Activated T-helper 17 cell treated with anti-CD3 and anti-CD28 coated beads, Interleukin-2, amount 50 U/mL, for 72 hours (primary cell): ENCODE results near the gene ARHGEF11. TPM values are rescaled to one million over a fixed set of nuclear protein-coding genes. Genes with fewer than 3 reads are reported as not detected.

ENCODE experiments used
- ATAC-seq: fragments of 150-1000 bp; cut with Tn5 transposase; replicated peaks from 2 replicates; pipeline ENCODE4 v1.10.0; 2021; ENCODE audit warnings: mild to moderate bottlenecking, moderate library complexity
- H3K27ac Mint-ChIP-seq: one replicate; pipeline ENCODE4 v1.8.0; 2022; ENCODE audit warnings: mixed read lengths
- H3K27me3 Mint-ChIP-seq: one replicate; pipeline ENCODE4 v1.8.0; 2022; ENCODE audit warnings: mixed read lengths
- H3K36me3 Mint-ChIP-seq: one replicate; pipeline ENCODE4 v1.8.0; 2022; ENCODE audit warnings: low read depth, mild to moderate bottlenecking, mixed read lengths
- H3K4me1 Mint-ChIP-seq: one replicate; pipeline ENCODE4 v1.8.0; 2022; ENCODE audit warnings: mixed read lengths
- H3K4me3 Mint-ChIP-seq: one replicate; pipeline ENCODE4 v1.8.0; 2022; ENCODE audit warnings: mild to moderate bottlenecking, mixed read lengths
- H3K9me3 Mint-ChIP-seq: one replicate; pipeline ENCODE4 v1.8.0; 2022; ENCODE audit warnings: mixed read lengths
- total RNA-seq, 2 donors: library from RNA; stranded (reverse); gene quantifications; one replicate each; pipeline ENCODE4 v1.2.3, GENCODE V29; 2022

The ARHGEF11 gene
- total RNA-seq, 2 donors from 2014 or later: 4.1 to 4.7 TPM

- Mint-ChIP-seq H3K4me3 (no peak overlapping the region), H3K9me3 (no peaks in the 10 kb centered on the region), H3K4me1 (no peaks in the 10 kb centered on the region), H3K36me3 (peaks cover 36% of the 10 kb centered on the region), H3K27ac (no peak overlapping the region), H3K27me3 (no peaks in the 10 kb centered on the region)
- no peak for ATAC-seq
These were observed 101.8 kb downstream of the ARHGEF11 start for GRCh38 chr1:156943756-156944155.

GRCh38 chr1:156942576-156942975 is 103.0 kb downstream of the ARHGEF11 start:
- Mint-ChIP-seq H3K36me3 (peaks cover 36% of the 10 kb centered on the region), H3K9me3 (no peaks in the 10 kb centered on the region), H3K27me3 (no peaks in the 10 kb centered on the region), H3K4me1 (no peaks in the 10 kb centered on the region), H3K27ac (no peak overlapping the region), H3K4me3 (no peak overlapping the region)
- ATAC-seq: no peak

- H3K27me3 Mint-ChIP-seq: no peaks in the 10 kb centered on the region
- H3K4me3 Mint-ChIP-seq: no peak overlapping the region
These were observed 103.4 kb downstream of the ARHGEF11 start for GRCh38 chr1:156942176-156942575.

GRCh38 chr1:156941675-156942074 is 103.9 kb downstream of the ARHGEF11 start:
- Mint-ChIP-seq H3K9me3 (no peaks in the 10 kb centered on the region), H3K27me3 (no peaks in the 10 kb centered on the region), H3K4me1 (no peaks in the 10 kb centered on the region), H3K27ac (no peak overlapping the region), H3K4me3 (no peak overlapping the region), H3K36me3 (peaks cover 36% of the 10 kb centered on the region)
- ATAC-seq: no peak

More at GRCh38 chr1:156942176-156942575, 103.4 kb downstream of the ARHGEF11 start:
- Mint-ChIP-seq H3K4me1 (no peaks in the 10 kb centered on the region), H3K27ac (no peak overlapping the region), H3K36me3 (peaks cover 36% of the 10 kb centered on the region), H3K9me3 (no peaks in the 10 kb centered on the region)
- ATAC-seq: no peak

- no peak overlapping the region for H3K27ac Mint-ChIP-seq
- no peak overlapping the region for H3K4me3 Mint-ChIP-seq
- peaks cover 23% of the 10 kb centered on the region for H3K36me3 Mint-ChIP-seq
- H3K4me1 Mint-ChIP-seq: no peaks in the 10 kb centered on the region
- no peaks in the 10 kb centered on the region for H3K9me3 Mint-ChIP-seq
- H3K27me3 Mint-ChIP-seq: no peaks in the 10 kb centered on the region
- ATAC-seq: no peak
These were observed 105.7 kb downstream of the ARHGEF11 start for GRCh38 chr1:156939786-156940334.

- Mint-ChIP-seq H3K27me3 (peaks cover 1% of the 10 kb centered on the region), H3K36me3 (peaks cover 23% of the 10 kb centered on the region), H3K4me1 (no peaks in the 10 kb centered on the region), H3K9me3 (no peaks in the 10 kb centered on the region), H3K27ac (no peak overlapping the region), H3K4me3 (no peak overlapping the region)
- no peak for ATAC-seq
These were observed 106.7 kb downstream of the ARHGEF11 start for GRCh38 chr1:156938813-156939212.

- peaks cover 16% of the 10 kb centered on the region for H3K36me3 Mint-ChIP-seq
- peak overlapping the region; percentile 57 for H3K27ac Mint-ChIP-seq
- peaks cover 3% of the 10 kb centered on the region for H3K27me3 Mint-ChIP-seq
- H3K4me3 Mint-ChIP-seq: no peak overlapping the region
- H3K9me3 Mint-ChIP-seq: no peaks in the 10 kb centered on the region
- ATAC-seq: no peak
- no peaks in the 10 kb centered on the region for H3K4me1 Mint-ChIP-seq
These were observed 107.7 kb downstream of the ARHGEF11 start for GRCh38 chr1:156937883-156938282.

- H3K9me3 Mint-ChIP-seq: no peaks in the 10 kb centered on the region
- H3K27me3 Mint-ChIP-seq: peaks cover 8% of the 10 kb centered on the region
- H3K4me3 Mint-ChIP-seq: no peak overlapping the region
- H3K27ac Mint-ChIP-seq: no peak overlapping the region
- no peak for ATAC-seq
- H3K36me3 Mint-ChIP-seq: peaks cover 8% of the 10 kb centered on the region
- H3K4me1 Mint-ChIP-seq: no peaks in the 10 kb centered on the region
These were observed 108.8 kb downstream of the ARHGEF11 start for GRCh38 chr1:156936721-156937220.

- H3K4me1 Mint-ChIP-seq: no peaks in the 10 kb centered on the region
These were observed 109.4 kb downstream of the ARHGEF11 start for GRCh38 chr1:156936191-156936590.

GRCh38 chr1:156935505-156936128 is 109.9 kb downstream of the ARHGEF11 start:
- H3K4me1 Mint-ChIP-seq: no peaks in the 10 kb centered on the region
- no peak overlapping the region for H3K4me3 Mint-ChIP-seq
- H3K27ac Mint-ChIP-seq: no peak overlapping the region
- H3K36me3 Mint-ChIP-seq: no peaks in the 10 kb centered on the region
- peaks cover 18% of the 10 kb centered on the region for H3K27me3 Mint-ChIP-seq
- H3K9me3 Mint-ChIP-seq: no peaks in the 10 kb centered on the region
- no peak for ATAC-seq

More at GRCh38 chr1:156936191-156936590, 109.4 kb downstream of the ARHGEF11 start:
- no peak for ATAC-seq
- Mint-ChIP-seq H3K36me3 (peaks cover 5% of the 10 kb centered on the region), H3K4me3 (no peak overlapping the region), H3K27me3 (peaks cover 12% of the 10 kb centered on the region), H3K9me3 (no peaks in the 10 kb centered on the region), H3K27ac (no peak overlapping the region)

- H3K4me3 Mint-ChIP-seq: no peak overlapping the region
- H3K27ac Mint-ChIP-seq: no peak overlapping the region
- no peaks in the 10 kb centered on the region for H3K4me1 Mint-ChIP-seq
- ATAC-seq: no peak
- H3K36me3 Mint-ChIP-seq: no peaks in the 10 kb centered on the region
- H3K9me3 Mint-ChIP-seq: no peaks in the 10 kb centered on the region
- peaks cover 34% of the 10 kb centered on the region for H3K27me3 Mint-ChIP-seq
These were observed 112.4 kb downstream of the ARHGEF11 start for GRCh38 chr1:156933136-156933535.

- H3K4me1 Mint-ChIP-seq: no peaks in the 10 kb centered on the region
- H3K4me3 Mint-ChIP-seq: no peak overlapping the region
- no peaks in the 10 kb centered on the region for H3K36me3 Mint-ChIP-seq
- H3K9me3 Mint-ChIP-seq: no peaks in the 10 kb centered on the region
- no peak overlapping the region for H3K27ac Mint-ChIP-seq
- no peak for ATAC-seq
- peaks cover 41% of the 10 kb centered on the region for H3K27me3 Mint-ChIP-seq
These were observed 113.4 kb downstream of the ARHGEF11 start for GRCh38 chr1:156931974-156932710.

GRCh38 chr1:156931211-156931952 is 114.2 kb downstream of the ARHGEF11 start:
- H3K27me3 Mint-ChIP-seq: peaks cover 44% of the 10 kb centered on the region
- H3K4me3 Mint-ChIP-seq: no peak overlapping the region
- no peaks in the 10 kb centered on the region for H3K4me1 Mint-ChIP-seq
- no peaks in the 10 kb centered on the region for H3K36me3 Mint-ChIP-seq
- no peak for ATAC-seq
- no peaks in the 10 kb centered on the region for H3K9me3 Mint-ChIP-seq
- H3K27ac Mint-ChIP-seq: no peak overlapping the region

GRCh38 chr1:156930483-156930882 is 115.1 kb downstream of the ARHGEF11 start:
- Mint-ChIP-seq H3K36me3 (no peaks in the 10 kb centered on the region), H3K9me3 (no peaks in the 10 kb centered on the region), H3K4me3 (no peak overlapping the region), H3K4me1 (peaks cover 4% of the 10 kb centered on the region), H3K27me3 (peaks cover 51% of the 10 kb centered on the region), H3K27ac (no peak overlapping the region)
- no peak for ATAC-seq
